HFF-Myc (cell line): ENCODE data around the gene CRB1.

Experiments used
- DNase-seq: peaks from one replicate; pipeline ENCODE4 v3.0.0-alpha.2; 2011; ENCODE audit warnings: low read depth; ENCODE audit errors: extremely low read depth
- H3K4me3 ChIP-seq: replicated peaks from 2 replicates; pipeline ENCODE4 v1.5.1; 2011; ENCODE audit warnings: low read depth, mild to moderate bottlenecking, control low read depth, low read length
- CTCF ChIP-seq: IDR thresholded peaks from 2 replicates; pipeline ENCODE4 v1.5.1; 2012; ENCODE audit warnings: mild to moderate bottlenecking, low read depth, low read length, control low read depth; ENCODE audit errors: missing control alignments

Gene CRB1

DNA sequence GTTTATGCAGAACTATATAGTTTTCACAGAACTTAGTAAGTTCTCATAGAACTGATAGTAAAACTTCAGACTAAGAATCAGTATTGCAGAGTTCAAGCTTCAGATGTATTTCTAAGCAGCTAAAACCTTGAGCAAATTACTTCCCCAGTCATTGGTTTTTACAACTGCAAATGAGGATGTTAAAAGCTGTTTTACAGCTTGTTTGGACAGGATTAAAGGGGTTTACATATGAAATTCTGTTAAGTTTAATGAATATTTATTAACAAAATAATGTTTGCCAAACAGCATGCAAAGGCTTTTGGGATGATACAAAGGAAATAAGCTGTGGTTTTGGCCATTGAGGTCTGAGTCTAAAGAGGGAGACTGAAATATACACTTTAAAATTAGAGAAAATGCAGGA lies 39.1 kb downstream of the CRB1 start:
- no peak for DNase-seq
- TF ChIP-seq CTCF = no peak
- H3K4me3 ChIP-seq = no peak overlapping the region

- no peak for DNase-seq
- no peak for TF ChIP-seq CTCF
- H3K4me3 ChIP-seq = no peak overlapping the region
Observed at GRCh38 chr1:197307551-197307950, 39.5 kb downstream of the CRB1 start.

DNA sequence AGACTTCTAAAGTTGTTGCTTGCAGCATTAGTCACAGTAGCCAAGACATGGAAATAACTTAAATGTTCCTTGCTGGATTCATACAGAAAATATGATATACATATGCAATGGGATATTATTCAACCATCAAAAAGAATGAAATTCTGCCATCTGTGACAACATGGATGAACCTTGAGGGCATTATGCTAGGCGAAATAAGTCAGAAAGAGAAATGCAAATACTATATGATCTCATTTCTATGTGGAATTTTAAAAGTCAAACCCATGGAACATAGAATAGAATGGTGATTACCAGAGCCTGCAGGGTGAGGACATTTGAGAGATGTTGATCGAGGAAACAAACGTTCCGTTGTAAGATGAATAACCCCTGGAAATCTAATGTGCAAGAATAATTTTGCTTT lies 43.0 kb downstream of the CRB1 start:
- TF ChIP-seq CTCF = no peak
- DNase-seq = no peak
- H3K4me3 ChIP-seq = no peak overlapping the region

- no peak for DNase-seq
- no peak overlapping the region for H3K4me3 ChIP-seq
- TF ChIP-seq CTCF = no peak
Observed at GRCh38 chr1:197312163-197312562, 44.1 kb downstream of the CRB1 start.

- no peak for TF ChIP-seq CTCF
- no peak for DNase-seq
- no peak overlapping the region for H3K4me3 ChIP-seq
Observed at GRCh38 chr1:197313713-197314112, 45.7 kb downstream of the CRB1 start.

- TF ChIP-seq CTCF = no peak
- DNase-seq = no peak
- H3K4me3 ChIP-seq = no peak overlapping the region
Observed at GRCh38 chr1:197314682-197315081, 46.6 kb downstream of the CRB1 start.

DNA sequence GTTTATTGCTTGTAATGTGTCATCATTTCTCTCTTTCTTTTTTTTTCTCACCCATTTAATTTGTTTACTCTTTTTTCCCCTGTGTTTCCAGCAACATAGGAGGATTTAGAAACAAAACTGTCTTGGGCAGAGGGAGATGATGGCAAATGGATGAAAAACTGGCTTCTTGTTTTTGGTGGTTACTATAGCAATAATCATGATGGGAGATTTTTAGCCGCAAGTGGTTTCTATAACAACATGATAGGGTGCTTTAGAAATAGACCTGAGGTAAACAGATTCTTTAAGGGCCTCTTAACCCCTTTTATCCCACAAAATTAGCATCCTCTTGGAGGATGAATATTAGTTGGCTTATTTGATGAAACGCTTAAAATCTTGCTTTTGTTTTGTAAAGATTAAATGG lies 51.6 kb downstream of the CRB1 start:
- no peak for TF ChIP-seq CTCF
- DNase-seq = no peak
- H3K4me3 ChIP-seq = no peak overlapping the region
